HG03342 (cell line): Measurements from ENCODE around the gene TRIM33.
A peak's percentile ranks its signal among the peaks of the same experiment; 100 is the strongest.
"Not testable (repeated sequence)": the region's sequence is repeated elsewhere in the genome, so short reads cannot be mapped to it uniquely, and the experiment has no call there.

Experiments used
- ATAC-seq: cut with Tn5 transposase; IDR thresholded peaks from one replicate; pipeline ENCODE4 v1.9.1; 2021; ENCODE audit warnings: mild to moderate bottlenecking, moderate library complexity; ENCODE audit not compliant: unreplicated experiment

Gene TRIM33

DNA sequence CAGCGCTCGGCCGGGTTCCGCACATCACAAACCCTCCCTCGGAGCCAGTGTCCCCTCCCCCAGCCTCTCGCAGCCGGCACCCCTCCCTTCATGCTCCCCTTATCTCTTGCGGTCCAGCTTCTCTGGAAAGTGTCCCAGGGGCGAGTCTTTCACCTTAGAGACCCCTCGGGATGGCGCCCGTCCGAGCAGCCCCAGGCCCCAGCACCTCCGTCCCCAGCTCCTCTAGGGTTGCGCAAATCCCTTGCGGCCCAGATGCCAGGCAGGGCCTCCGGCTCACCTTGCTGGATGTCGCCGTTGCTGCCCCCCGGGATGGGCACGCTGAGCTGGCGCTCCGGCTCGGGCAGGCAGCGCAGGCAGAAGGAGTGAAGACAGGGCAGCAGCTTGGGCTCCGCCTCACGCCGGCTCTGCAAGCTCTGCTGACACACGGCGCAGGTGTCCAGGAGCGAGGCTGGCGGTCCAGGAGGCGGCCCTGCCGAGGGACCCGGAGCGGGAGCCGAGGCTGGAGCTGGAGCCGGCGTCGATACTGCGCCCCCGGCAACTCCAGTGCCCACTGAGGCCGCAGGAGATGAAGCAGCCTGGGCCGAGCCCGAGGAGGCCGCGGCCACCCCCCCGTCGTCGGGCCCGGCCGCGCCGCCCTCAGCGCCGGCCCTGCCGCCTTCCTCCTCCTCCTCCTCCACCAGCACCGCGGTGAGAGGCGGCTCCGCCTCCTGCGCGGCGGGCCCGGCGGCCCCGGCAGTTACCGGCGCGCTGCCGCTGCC, 550 bp downstream of the TRIM33 start:
- peak; percentile 53 for ATAC-seq

DNA sequence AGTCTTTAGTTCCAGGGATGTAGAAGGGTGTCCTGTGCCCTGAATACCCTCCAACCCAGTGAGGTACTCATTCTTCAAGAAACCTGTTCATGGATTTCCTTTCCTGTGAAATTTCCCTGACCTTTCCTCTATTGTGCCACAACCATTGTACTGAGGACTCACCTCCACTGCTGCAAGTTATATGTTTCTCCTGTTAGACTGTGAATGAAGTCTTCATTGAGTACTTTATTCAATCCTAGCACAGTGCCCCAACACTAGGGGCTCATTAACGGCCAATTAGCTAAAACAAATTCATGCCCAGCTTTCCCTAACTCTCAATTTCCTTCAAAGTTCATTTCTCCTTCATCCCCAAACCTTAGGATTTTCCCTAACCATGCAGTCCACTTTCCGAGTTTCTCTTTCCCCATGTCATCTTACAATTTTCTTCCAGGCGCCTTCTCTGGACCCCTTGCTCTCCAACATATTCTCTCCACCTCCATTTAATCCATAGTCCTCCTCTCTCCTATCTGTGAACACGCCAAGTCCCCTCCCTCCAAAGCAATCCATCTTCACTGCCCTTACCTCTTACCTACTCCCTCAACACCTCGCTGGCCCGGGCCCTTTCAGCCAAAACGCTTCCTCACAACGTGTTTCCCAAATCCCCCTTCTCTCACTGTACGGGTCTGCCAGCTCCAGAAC, 1.3 kb downstream of the TRIM33 start:
- ATAC-seq = no peak

DNA sequence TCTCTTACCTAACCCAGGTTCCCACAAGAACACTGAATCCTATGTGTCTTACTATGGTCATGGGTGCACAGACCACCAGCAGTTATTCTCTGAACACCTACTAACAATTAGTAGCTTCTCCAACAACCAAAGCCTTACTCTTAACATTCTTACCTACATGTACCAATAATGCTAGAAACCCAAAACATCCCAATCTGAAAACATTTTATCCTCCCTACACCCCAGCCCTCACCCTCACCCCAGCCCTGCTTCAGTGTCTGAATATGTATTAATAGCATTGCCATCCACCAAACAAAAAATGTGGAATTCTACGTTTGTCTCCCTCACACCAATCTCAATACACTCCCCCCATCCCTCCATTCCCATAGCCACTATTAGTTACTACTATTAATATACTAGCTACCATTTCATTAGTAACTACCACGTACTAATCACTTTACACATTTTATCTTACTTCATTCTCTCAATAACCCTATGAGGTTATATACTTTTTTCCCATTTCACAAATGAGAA, 2.6 kb downstream of the TRIM33 start:
- ATAC-seq = no peak

DNA sequence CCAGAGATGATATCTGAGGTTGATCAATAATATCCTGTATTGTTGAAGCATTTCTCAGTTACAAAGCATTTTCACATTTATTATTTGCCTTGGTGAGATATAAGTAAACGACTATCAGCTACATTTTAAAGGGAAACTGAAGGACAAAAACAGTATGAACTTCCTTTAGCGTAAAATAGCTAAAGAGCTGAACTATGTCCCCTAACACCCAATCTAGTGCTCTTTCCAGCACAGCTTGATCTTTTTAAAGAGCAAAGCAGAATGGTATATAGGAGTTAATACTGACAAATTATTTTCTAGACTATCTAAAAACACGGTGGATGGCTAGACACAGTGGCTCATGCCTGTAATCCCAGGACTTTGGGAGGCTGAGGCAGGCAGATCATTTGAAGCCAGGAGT, 3.5 kb downstream of the TRIM33 start:
- ATAC-seq = no peak

DNA sequence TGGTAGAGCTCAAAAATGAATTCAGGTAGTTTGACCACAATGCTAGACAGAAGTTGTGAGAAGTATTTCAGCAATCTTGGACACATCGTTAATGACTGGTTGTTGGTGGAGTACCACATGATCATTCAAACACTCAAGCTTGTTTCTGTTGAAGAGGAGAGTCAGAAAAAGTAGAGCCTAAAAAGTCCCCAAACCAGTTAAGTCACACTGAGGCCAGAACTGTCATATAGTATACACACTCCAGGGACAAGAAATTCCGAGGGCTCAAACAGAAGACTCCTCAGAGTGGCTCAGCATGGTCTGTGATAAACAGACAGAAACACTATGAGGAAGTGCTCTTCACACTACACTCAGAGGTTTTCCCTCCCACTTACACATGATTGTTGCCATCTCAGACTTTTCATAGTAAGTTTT, 5.8 kb downstream of the TRIM33 start:
- no peak for ATAC-seq

DNA sequence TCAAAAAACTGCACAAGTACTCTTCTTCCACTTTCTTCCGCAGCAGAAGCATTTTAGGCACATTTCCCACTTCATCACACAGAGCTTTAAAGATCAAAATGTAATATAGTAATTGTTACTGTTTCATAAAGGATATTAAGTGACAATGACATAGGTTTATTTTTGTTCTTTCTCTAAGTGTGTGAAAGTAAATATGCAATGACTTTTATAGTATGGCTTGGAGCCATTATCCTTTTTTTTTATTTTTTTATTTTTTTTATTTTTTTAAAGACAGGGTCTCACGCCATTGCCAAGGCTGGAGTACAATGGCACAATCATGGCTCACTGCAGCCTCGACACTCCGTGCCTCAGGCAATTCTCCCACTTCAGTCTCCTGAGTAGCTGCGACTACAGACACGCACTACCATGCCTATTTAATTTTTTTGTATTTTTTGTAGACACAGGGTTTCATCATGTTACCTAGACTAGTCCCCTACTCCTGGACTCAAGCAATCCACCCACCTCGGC, 7.0 kb downstream of the TRIM33 start:
- ATAC-seq = no peak

DNA sequence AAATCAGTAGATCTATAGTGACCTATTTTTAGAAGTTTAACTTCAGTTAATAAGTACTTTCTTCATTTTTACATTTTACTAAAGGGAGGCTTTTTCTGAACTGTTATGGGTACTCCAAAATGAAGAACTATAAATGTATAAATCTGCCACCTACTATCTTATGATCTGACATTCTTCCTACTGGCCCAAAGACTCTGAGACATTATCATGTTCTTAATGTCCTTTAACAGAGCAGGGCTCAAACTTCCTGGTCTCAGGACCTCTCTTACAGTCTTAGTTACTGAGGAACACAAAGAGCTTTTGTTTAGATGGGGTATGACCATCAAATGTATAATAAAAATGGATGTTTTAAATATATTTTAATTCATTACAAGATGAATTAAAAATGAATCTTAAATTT, 8.9 kb downstream of the TRIM33 start:
- no peak for ATAC-seq

DNA sequence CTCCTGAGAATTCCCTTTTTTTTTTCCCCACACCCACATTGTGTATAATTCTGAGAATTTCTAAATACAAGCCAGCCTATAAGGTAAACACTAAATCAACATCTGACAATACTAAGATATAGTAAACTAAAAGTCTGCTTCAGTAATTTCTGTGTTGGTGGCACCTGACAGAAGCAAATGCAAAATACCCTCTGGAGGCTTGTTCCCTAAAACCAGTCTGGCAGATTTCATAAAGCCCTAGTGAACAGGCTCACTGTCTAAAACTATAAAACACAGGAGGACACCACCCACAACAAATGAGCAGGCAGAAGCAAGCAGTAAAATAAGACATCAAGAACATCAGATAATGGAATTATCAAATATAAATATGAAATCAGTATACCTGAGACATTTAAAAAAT, 11.5 kb downstream of the TRIM33 start:
- no peak for ATAC-seq

DNA sequence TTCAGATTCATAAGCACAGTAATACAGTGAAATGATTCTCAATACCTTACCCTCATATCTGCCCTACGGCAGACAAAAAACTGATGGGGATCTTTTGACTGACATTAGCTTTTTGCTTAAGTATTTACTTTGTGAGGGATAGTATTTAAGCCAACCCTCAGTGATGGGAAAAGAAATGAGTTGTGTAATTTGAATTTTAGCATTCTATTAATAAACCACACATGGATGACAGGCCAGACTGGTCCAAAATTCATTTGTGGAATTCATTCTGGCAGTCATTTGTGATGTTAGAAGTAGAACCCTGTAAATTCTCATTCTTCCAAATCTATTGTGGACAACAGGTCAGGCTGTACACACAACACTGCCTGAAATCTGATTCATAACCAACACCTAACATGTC, 14.9 kb downstream of the TRIM33 start:
- ATAC-seq = no peak

DNA sequence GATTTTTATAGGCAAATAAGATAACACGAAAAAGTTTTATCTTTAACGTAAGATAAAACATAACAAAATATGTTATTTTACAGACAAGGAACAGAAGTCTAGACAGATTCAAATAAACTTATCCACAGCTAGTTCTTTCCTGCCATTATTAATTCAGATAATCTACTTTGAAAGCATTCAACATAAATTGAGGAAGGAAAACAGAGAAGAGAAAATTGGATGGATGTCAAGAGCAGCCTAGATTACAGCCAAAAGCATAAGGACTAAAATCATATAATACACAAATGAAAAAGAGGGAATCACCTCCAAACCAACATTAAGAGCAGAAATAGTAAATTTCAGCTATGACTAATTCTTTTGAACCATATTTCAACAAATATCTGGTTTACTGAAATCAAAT, 15.5 kb downstream of the TRIM33 start:
- no peak for ATAC-seq

DNA sequence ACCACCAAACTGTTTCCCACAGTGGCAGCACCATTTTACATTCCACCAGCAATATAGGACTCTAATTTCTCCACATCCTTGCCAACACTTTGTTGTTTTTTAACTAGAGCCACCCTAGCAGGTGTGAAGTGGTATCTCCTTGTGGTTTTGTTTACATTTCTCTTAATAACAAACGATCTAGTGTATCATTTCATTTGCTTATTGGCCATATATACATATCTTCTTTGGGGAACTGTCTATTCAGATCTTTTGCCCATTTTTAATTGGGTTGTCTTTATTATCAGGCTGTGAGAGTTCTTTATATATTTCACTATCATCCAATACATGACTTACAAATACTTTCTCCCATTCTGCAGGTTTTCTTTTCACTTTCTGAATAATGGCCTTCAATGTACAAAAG, 18.0 kb downstream of the TRIM33 start:
- ATAC-seq = no peak

DNA sequence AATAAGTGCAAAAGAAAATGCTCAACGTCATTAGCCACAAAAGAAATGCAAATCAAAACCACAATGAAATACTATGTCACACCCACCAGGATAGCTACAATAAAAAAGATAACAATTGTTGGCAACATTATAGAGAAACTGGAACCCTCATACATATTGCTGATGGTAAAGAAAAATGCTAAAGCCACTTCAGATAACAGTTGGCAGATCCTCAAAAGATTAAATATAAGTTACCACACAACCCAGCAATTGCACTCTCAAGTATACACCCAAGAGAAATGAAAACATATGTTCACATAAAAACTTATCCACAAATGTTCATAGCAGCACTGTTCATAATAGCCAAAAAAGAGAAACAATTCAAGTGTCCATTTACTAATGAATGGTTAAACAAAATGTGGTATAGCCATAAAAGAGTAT, 20.7 kb downstream of the TRIM33 start:
- no peak for ATAC-seq

DNA sequence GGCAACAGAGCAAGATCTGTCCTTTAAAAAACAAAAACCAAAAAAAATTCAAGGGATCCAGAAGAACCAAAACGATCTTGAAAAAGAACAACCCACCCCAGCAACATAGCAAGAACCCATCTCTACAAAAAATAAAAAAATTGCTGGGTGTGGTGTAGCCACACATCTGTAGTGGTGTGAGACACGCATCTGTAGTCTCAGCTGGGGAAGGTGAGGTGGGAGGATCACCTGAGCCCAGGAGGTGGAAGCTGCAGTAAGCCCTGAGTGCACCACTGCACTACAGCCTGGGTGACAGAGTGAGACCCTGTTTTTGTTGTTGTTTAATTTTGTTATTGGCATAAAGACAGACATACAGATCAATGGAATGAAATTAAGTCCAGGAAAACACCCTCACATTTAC, 22.3 kb downstream of the TRIM33 start:
- no peak for ATAC-seq

DNA sequence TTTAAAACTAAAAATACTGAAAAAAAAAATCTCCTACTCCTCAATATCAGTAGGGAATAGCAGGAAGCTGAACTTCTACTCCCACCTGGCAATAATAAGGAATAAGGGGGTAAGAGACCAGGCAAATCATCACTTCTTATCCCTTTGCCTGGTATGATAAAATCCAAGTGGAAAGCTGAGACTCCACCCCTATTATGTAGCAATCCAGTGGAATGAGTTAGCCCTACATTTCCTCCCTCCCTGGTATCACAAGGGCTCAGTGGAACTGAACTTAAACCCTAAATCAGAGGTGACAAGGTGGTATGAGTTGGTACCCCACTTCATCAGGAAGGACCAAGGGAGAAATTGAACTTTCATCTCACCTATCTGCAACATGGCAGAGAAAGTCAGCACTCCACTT, 25.7 kb downstream of the TRIM33 start:
- no peak for ATAC-seq

DNA sequence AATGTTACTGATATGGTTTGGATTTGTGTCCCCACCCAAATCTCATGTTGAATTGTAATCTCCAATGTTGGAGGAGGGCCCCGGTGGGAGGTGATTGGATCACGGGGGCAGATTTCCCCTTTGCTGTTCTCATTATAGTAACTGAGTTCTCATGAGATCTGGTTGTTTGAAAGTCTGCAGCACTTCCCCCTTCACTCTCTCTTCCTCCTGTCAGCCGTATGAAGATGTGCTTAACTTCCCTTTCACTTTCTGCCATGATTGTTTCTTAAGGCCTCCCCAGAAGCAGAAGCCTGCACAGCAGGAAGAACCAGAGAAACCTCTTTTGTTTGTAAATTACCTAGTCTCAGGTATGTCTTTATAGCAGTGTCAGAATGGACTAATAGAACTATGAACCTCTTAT, 28.4 kb downstream of the TRIM33 start:
- ATAC-seq = peak; percentile 89

DNA sequence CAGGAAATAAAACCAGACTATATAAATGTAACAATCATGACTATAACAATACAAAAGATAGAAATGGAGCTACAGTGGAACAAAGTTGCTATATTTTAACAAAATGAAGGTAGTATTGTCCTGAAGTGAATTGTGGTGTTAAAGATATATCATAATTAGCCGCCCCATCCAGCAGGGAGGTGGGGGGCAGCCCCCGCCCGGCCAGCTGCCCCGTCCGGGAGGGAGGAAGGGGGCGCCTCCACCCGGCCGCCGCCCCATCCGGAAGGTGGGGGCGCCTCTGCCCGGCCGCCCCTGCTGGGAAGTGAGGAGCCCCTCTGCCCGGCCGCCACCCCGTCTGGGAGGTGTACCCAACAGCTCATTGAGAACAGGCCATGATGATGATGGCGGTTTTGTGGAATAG, 31.4 kb downstream of the TRIM33 start:
- ATAC-seq = not testable (repeated sequence)

DNA sequence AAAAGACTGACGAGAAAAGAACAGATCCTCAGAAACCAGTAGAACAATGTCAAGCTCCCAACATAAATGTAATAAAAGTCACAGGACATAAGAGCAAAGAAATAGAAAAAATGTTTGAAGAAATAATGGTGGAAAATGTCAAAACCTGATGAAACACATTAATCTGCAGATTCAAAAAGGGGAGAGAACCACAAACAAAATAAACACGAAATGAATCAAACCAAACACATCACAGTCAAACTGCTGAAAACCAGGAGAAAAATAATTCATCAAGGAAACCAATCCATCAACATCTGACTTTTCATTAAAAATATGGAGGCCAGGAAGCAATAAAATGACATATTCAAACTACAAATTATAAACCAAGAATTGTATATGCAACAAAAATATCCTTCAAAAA, 31.9 kb downstream of the TRIM33 start:
- ATAC-seq = no peak

DNA sequence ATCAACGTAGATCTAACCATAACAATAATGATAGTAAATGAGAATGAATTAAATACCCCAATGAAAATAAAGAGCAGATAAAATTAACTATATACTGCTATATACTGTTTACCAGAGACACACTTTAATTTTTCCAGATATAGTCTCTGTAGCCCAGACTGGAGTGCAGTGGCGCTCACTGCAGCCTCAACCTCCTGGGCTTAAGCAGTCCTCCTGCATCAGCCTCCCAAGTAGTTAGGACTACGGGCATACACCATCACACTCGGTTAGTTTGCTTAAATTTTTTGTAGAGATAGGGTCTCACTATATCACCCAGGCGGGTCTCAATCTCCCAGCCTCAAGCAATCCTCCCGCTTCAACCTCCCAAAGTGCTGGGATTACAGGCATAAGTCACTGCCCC, 37.2 kb downstream of the TRIM33 start:
- no peak for ATAC-seq

DNA sequence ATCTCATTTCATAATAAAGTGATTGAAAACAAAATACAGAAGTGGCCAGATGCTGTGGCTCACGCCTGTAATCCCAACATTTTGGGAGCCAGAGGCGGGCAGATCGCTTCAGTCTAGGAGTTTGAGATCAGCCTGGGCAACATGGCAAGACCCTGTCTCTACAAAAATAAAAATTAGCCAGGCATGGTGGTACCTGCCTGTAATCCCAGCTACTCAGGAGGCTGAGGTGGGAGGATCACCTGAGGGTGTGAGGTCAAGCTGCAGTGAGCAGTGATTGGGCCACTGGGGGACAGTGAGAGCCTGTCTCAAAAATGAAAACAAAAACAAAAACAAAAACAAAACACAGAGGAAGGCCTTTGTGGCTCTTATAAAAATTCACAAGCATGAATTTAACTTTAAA, 38.6 kb downstream of the TRIM33 start:
- ATAC-seq = no peak

DNA sequence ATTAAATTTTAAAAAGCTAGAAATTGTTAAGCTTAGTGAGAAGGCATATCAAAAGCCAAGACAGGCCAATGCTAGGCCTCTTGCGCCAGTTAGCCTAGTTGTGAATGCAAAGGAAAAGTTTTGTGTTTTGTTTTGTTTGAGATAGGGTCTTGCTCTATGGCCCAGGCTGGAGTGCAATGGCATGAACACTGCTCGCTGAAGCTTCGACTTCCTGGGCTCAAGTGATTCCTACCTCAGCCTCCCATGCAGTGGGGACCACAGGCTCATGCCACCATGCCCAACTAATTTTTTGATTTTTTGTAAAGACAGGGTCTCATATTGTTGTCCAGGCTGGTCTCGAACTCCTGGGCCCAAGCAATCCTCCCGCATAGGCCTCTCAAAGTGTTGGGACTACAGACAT, 40.3 kb downstream of the TRIM33 start:
- ATAC-seq = no peak

DNA sequence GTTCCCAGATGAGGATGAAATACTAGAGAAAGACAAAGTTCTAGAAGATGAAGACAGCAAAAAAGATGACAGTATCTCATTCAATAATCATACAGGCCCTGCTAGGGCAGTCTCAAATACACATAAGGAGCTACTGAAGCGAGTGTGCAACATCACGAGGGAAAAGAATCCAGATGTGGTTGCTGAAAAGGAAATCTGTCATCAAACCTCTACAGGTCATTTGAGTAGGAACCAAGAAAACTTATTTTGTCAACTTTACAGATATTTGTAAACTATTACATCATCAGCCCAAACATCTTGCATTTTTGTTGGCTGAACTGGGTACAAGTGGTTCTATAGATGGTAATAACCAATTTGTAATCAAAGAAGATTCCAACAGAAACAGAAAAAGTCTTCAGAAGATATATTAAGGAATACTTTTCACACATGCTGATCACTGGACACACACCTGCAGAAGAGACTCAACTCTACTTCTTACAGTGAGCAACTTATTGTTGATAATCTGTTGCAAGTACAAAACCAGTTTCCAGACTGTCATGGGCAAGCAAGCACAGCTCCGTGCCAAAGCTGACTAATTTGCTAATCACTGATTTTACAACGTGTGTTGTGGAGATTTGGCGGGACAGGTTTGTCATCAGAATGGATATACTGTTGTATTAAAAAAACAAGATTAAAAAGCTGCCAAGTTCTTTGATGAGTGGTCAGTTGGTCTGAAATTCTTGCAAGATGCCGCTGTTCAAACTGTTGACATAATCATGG, 42.1 kb downstream of the TRIM33 start:
- ATAC-seq = no peak

DNA sequence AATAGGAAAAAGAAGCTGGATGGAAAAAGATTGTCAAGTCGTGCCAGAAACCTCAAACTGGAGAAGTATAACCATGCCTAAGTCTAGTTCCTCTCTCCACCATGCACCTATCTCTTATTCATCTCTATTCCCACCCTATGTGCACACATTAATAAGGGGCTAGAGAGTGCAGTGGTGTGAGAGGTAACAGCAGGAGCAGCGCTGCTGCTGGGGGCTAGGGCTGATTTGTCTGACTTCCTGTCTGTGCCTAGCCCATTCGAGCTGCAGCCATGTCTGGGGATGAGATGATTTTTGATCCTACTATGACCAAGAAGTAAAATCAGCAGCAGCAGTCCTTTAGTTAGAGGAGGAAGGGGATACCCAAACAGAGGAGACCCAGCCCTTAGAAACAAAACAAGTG, 43.0 kb downstream of the TRIM33 start:
- ATAC-seq = peak; percentile 55
